Measurements from ENCODE around the gene NRROS.

Gene NRROS

GRCh38 chr3:196694941-196695848 lies 55.7 kb downstream of the NRROS start:
- Histone ChIP-seq H3K36me3 (ENCODE audit: control insufficient read depth in 5 of 5, insufficient read depth in 5 of 5, low read length in 5 of 5) (no peaks in the 10 kb centered on the region), H3K27ac (ENCODE audit: low read depth, low read length) (no peak overlapping the region), H3K4me3 (ENCODE audit: low read depth in 1 of 5, low read length in 5 of 5) (no peak overlapping the region), H3K9ac (ENCODE audit: low read length in 5 of 5) (no peak overlapping the region), H3K4me1 (ENCODE audit: control insufficient read depth in 5 of 5, insufficient read depth in 5 of 5, low read length in 5 of 5) (no peaks in the 10 kb centered on the region), H3K27me3 (ENCODE audit: control insufficient read depth in 5 of 5, insufficient read depth in 4 of 5, low read length in 5 of 5) (peaks cover 0 to 2% (median 0%) of the 10 kb centered on the region in 5 donors), H3K9me3 (ENCODE audit: control insufficient read depth in 5 of 5, low read length in 5 of 5) (no peaks in the 10 kb centered on the region)

- Histone ChIP-seq H3K27me3 (ENCODE audit: control insufficient read depth in 5 of 5, insufficient read depth in 4 of 5, low read length in 5 of 5) (peaks cover 0 to 2% (median 0%) of the 10 kb centered on the region in 5 donors), H3K4me1 (ENCODE audit: control insufficient read depth in 5 of 5, insufficient read depth in 5 of 5, low read length in 5 of 5) (no peaks in the 10 kb centered on the region)
These were observed 56.3 kb downstream of the NRROS start for GRCh38 chr3:196695849-196696226.

GRCh38 chr3:196697270-196697669 lies 57.8 kb downstream of the NRROS start:
- Histone ChIP-seq H3K4me3 (ENCODE audit: low read depth in 1 of 5, low read length in 5 of 5) (no peak overlapping the region), H3K9ac (ENCODE audit: low read length in 5 of 5) (no peak overlapping the region), H3K36me3 (ENCODE audit: control insufficient read depth in 5 of 5, insufficient read depth in 5 of 5, low read length in 5 of 5) (no peaks in the 10 kb centered on the region), H3K4me1 (ENCODE audit: control insufficient read depth in 5 of 5, insufficient read depth in 5 of 5, low read length in 5 of 5) (no peaks in the 10 kb centered on the region), H3K27ac (ENCODE audit: low read depth, low read length) (no peak overlapping the region), H3K27me3 (ENCODE audit: control insufficient read depth in 5 of 5, insufficient read depth in 4 of 5, low read length in 5 of 5) (peaks cover 0 to 2% (median 0%) of the 10 kb centered on the region in 5 donors), H3K9me3 (ENCODE audit: control insufficient read depth in 5 of 5, low read length in 5 of 5) (no peaks in the 10 kb centered on the region)

More at GRCh38 chr3:196695849-196696226, 56.3 kb downstream of the NRROS start:
- no peak overlapping the region for H3K9ac ChIP-seq (ENCODE audit: low read length in 5 of 5)
- H3K36me3 ChIP-seq (ENCODE audit: control insufficient read depth in 5 of 5, insufficient read depth in 5 of 5, low read length in 5 of 5) = no peaks in the 10 kb centered on the region
- no peak overlapping the region for H3K27ac ChIP-seq (ENCODE audit: low read depth, low read length)
- H3K4me3 ChIP-seq (ENCODE audit: low read depth in 1 of 5, low read length in 5 of 5) = no peak overlapping the region
- H3K9me3 ChIP-seq (ENCODE audit: control insufficient read depth in 5 of 5, low read length in 5 of 5) = no peaks in the 10 kb centered on the region

- Histone ChIP-seq H3K27ac (ENCODE audit: low read depth, low read length) (no peak overlapping the region), H3K9me3 (ENCODE audit: control insufficient read depth in 5 of 5, low read length in 5 of 5) (no peaks in the 10 kb centered on the region), H3K27me3 (ENCODE audit: control insufficient read depth in 5 of 5, insufficient read depth in 4 of 5, low read length in 5 of 5) (peaks cover 0 to 2% (median 0%) of the 10 kb centered on the region in 5 donors), H3K4me1 (ENCODE audit: control insufficient read depth in 5 of 5, insufficient read depth in 5 of 5, low read length in 5 of 5) (no peaks in the 10 kb centered on the region), H3K4me3 (ENCODE audit: low read depth in 1 of 5, low read length in 5 of 5) (no peak overlapping the region), H3K36me3 (ENCODE audit: control insufficient read depth in 5 of 5, insufficient read depth in 5 of 5, low read length in 5 of 5) (no peaks in the 10 kb centered on the region), H3K9ac (ENCODE audit: low read length in 5 of 5) (no peak overlapping the region)
These were observed 60.3 kb downstream of the NRROS start for GRCh38 chr3:196699749-196700148.

- Histone ChIP-seq H3K4me3 (ENCODE audit: low read depth in 1 of 5, low read length in 5 of 5) (no peak overlapping the region), H3K27ac (ENCODE audit: low read depth, low read length) (no peak overlapping the region), H3K9me3 (ENCODE audit: control insufficient read depth in 5 of 5, low read length in 5 of 5) (no peaks in the 10 kb centered on the region), H3K9ac (ENCODE audit: low read length in 5 of 5) (no peak overlapping the region), H3K36me3 (ENCODE audit: control insufficient read depth in 5 of 5, insufficient read depth in 5 of 5, low read length in 5 of 5) (no peaks in the 10 kb centered on the region), H3K4me1 (ENCODE audit: control insufficient read depth in 5 of 5, insufficient read depth in 5 of 5, low read length in 5 of 5) (no peaks in the 10 kb centered on the region), H3K27me3 (ENCODE audit: control insufficient read depth in 5 of 5, insufficient read depth in 4 of 5, low read length in 5 of 5) (no peaks in the 10 kb centered on the region)
These were observed 61.3 kb downstream of the NRROS start for GRCh38 chr3:196700801-196701200.

- Histone ChIP-seq H3K27me3 (ENCODE audit: control insufficient read depth in 5 of 5, insufficient read depth in 4 of 5, low read length in 5 of 5) (no peaks in the 10 kb centered on the region), H3K4me1 (ENCODE audit: control insufficient read depth in 5 of 5, insufficient read depth in 5 of 5, low read length in 5 of 5) (peaks cover 0 to 4% (median 3%) of the 10 kb centered on the region in 5 donors), H3K9ac (ENCODE audit: low read length in 5 of 5) (no peak overlapping the region), H3K36me3 (ENCODE audit: control insufficient read depth in 5 of 5, insufficient read depth in 5 of 5, low read length in 5 of 5) (no peaks in the 10 kb centered on the region), H3K9me3 (ENCODE audit: control insufficient read depth in 5 of 5, low read length in 5 of 5) (no peaks in the 10 kb centered on the region), H3K27ac (ENCODE audit: low read depth, low read length) (no peak overlapping the region), H3K4me3 (ENCODE audit: low read depth in 1 of 5, low read length in 5 of 5) (no peak overlapping the region)
These were observed 66.8 kb downstream of the NRROS start for GRCh38 chr3:196706327-196706726.

- Histone ChIP-seq H3K9me3 (ENCODE audit: control insufficient read depth in 5 of 5, low read length in 5 of 5) (no peaks in the 10 kb centered on the region), H3K27ac (ENCODE audit: low read depth, low read length) (no peak overlapping the region), H3K4me1 (ENCODE audit: control insufficient read depth in 5 of 5, insufficient read depth in 5 of 5, low read length in 5 of 5) (peaks cover 2 to 8% (median 7%) of the 10 kb centered on the region in 5 donors), H3K36me3 (ENCODE audit: control insufficient read depth in 5 of 5, insufficient read depth in 5 of 5, low read length in 5 of 5) (no peaks in the 10 kb centered on the region), H3K27me3 (ENCODE audit: control insufficient read depth in 5 of 5, insufficient read depth in 4 of 5, low read length in 5 of 5) (no peaks in the 10 kb centered on the region), H3K9ac (ENCODE audit: low read length in 5 of 5) (no peak overlapping the region), H3K4me3 (ENCODE audit: low read depth in 1 of 5, low read length in 5 of 5) (no peak overlapping the region)
These were observed 67.2 kb downstream of the NRROS start for GRCh38 chr3:196706731-196707130.

- no peaks in the 10 kb centered on the region for H3K36me3 ChIP-seq (ENCODE audit: control insufficient read depth in 5 of 5, insufficient read depth in 5 of 5, low read length in 5 of 5)
- H3K9me3 ChIP-seq (ENCODE audit: control insufficient read depth in 5 of 5, low read length in 5 of 5) = no peaks in the 10 kb centered on the region
- peaks cover 2 to 11% (median 10%) of the 10 kb centered on the region in 5 donors for H3K4me1 ChIP-seq (ENCODE audit: control insufficient read depth in 5 of 5, insufficient read depth in 5 of 5, low read length in 5 of 5)
- H3K9ac ChIP-seq (ENCODE audit: low read length in 5 of 5) = no peak overlapping the region
- H3K4me3 ChIP-seq (ENCODE audit: low read depth in 1 of 5, low read length in 5 of 5) = no peak overlapping the region
- H3K27ac ChIP-seq (ENCODE audit: low read depth, low read length) = no peak overlapping the region
- H3K27me3 ChIP-seq (ENCODE audit: control insufficient read depth in 5 of 5, insufficient read depth in 4 of 5, low read length in 5 of 5) = peaks cover 0 to under 1% (median 0%) of the 10 kb centered on the region in 5 donors
These were observed 68.1 kb downstream of the NRROS start for GRCh38 chr3:196707566-196707965.

GRCh38 chr3:196708467-196708866 lies 69.0 kb downstream of the NRROS start:
- no peaks in the 10 kb centered on the region for H3K36me3 ChIP-seq (ENCODE audit: control insufficient read depth in 5 of 5, insufficient read depth in 5 of 5, low read length in 5 of 5)
- H3K4me3 ChIP-seq (ENCODE audit: low read depth in 1 of 5, low read length in 5 of 5) = no peak overlapping the region
- peaks cover 6 to 20% (median 18%) of the 10 kb centered on the region in 5 donors for H3K4me1 ChIP-seq (ENCODE audit: control insufficient read depth in 5 of 5, insufficient read depth in 5 of 5, low read length in 5 of 5)
- no peak overlapping the region for H3K9ac ChIP-seq (ENCODE audit: low read length in 5 of 5)
- H3K9me3 ChIP-seq (ENCODE audit: control insufficient read depth in 5 of 5, low read length in 5 of 5) = no peaks in the 10 kb centered on the region
- no peak overlapping the region for H3K27ac ChIP-seq (ENCODE audit: low read depth, low read length)
- H3K27me3 ChIP-seq (ENCODE audit: control insufficient read depth in 5 of 5, insufficient read depth in 4 of 5, low read length in 5 of 5) = peaks cover 0 to 2% (median 0%) of the 10 kb centered on the region in 5 donors
